OCI-LY7 (cell line): ENCODE measurements around the gene LDLRAP1. TPM values are rescaled to one million over a fixed set of nuclear protein-coding genes. Genes with fewer than 3 reads are reported as not detected.

ENCODE experiments used
- BruUV-seq: library from RNA; stranded (reverse); fragments of 400-500 nt; replicated peaks from 2 replicates; lab custom pipeline; 2021; lab: Mats Ljungman, UMichigan
- CTCF ChIA-PET: fragments of 300-600 bp; sonication (Branson Sonifier 250); formaldehyde crosslinking; loops from one replicate; lab custom pipeline; 2022; ENCODE audit warnings: antibody characterized with exemption; ENCODE audit not compliant: unreplicated experiment; lab: Charles Lee
- POLR2A ChIA-PET: fragments of 300-600 bp; sonication (Branson Sonifier 250); formaldehyde crosslinking; loops from one replicate; lab custom pipeline; 2022; ENCODE audit warnings: antibody characterized with exemption; lab: Charles Lee
- DNase-seq: peaks from one replicate; pipeline ENCODE4 v3.0.0-alpha.2; 2015; ENCODE audit warnings: low spot score
- H2AFZ ChIP-seq: fragments of 200-600 bp; sonication (generic), shearing (Covaris generic); 2 replicates; pipeline ENCODE4 v1.6.1; 2014; ENCODE audit warnings: mild to moderate bottlenecking, antibody characterized with exemption, low read length, moderate library complexity
- H3K27ac ChIP-seq: fragments of 200-600 bp; sonication (generic); 2 replicates; pipeline ENCODE4 v1.5.1; 2014; ENCODE audit warnings: mixed run types, low read depth, mild to moderate bottlenecking, moderate library complexity, low read length, inconsistent platforms; ENCODE audit not compliant: poor library complexity, severe bottlenecking
- H3K36me3 ChIP-seq: fragments of 200-600 bp; sonication (generic); 2 replicates; pipeline ENCODE4 v1.6.1; 2014; ENCODE audit warnings: mild to moderate bottlenecking, antibody characterized with exemption, low read length, moderate library complexity, mixed read lengths; ENCODE audit not compliant: insufficient read depth
- H3K4me1 ChIP-seq: fragments of 200-600 bp; sonication (generic); 2 replicates; pipeline ENCODE4 v1.5.1; 2014; ENCODE audit warnings: mild to moderate bottlenecking, low read length; ENCODE audit not compliant: insufficient read depth, poor library complexity, severe bottlenecking
- H3K4me2 ChIP-seq: fragments of 200-600 bp; sonication (generic); 2 replicates; pipeline ENCODE4 v1.6.1; 2014; ENCODE audit warnings: mild to moderate bottlenecking, low read length
- H3K4me3 ChIP-seq: fragments of 200-600 bp; sonication (generic); 2 replicates; pipeline ENCODE4 v1.5.1; 2014; ENCODE audit warnings: mild to moderate bottlenecking, low read depth, low read length; ENCODE audit not compliant: poor library complexity, severe bottlenecking
- H3K79me2 ChIP-seq: fragments of 200-600 bp; sonication (generic); 2 replicates; pipeline ENCODE4 v1.6.1; 2016; ENCODE audit warnings: low read depth, mild to moderate bottlenecking, low read length, moderate library complexity, mixed read lengths; ENCODE audit not compliant: insufficient read depth
- H3K9me2 ChIP-seq: fragments of 200-600 bp; sonication (generic); 2 replicates; pipeline ENCODE4 v1.6.1; 2016; ENCODE audit warnings: mild to moderate bottlenecking, low read length, mixed read lengths; ENCODE audit not compliant: insufficient read depth
- H3K9me3 ChIP-seq: fragments of 200-600 bp; sonication (generic); 2 replicates; pipeline ENCODE4 v1.6.1; 2014; ENCODE audit warnings: mild to moderate bottlenecking, mixed run types, low read length, mixed read lengths
- H4K20me1 ChIP-seq: fragments of 200-600 bp; sonication (generic); 2 replicates; pipeline ENCODE4 v1.6.1; 2014; ENCODE audit warnings: mild to moderate bottlenecking, antibody characterized with exemption, low read length, moderate library complexity, mixed read lengths; ENCODE audit not compliant: insufficient read depth
- CTCF ChIP-seq: fragments of 200-600 bp; sonication (generic); conservative IDR thresholded peaks from 2 replicates; pipeline ENCODE4 v1.5.1; 2014; ENCODE audit warnings: mild to moderate bottlenecking, antibody characterized with exemption, low read length, moderate library complexity, mixed read lengths
- EZH2phosphoT487 ChIP-seq: fragments of 200-600 bp; sonication (generic); IDR thresholded peaks from 2 replicates; pipeline ENCODE4 v1.6.1; 2018; ENCODE audit warnings: low read depth, borderline replicate concordance, mild to moderate bottlenecking, mixed run types, antibody characterized with exemption, low read length, moderate library complexity, mixed read lengths
- intact Hi-C: fragments of 100-400 bp; cut with micrococcal nuclease; formaldehyde crosslinking; loops from one replicate; pipeline ENCODE4 v1.10.0; 2022; ENCODE audit not compliant: unreplicated experiment
- total RNA-seq, 2 experiments: library from RNA; depleted of rRNA in 1 of 2; stranded (reverse); fragments of >200 nt in 1 of 2; shearing (Covaris generic) in 1 of 2; gene quantifications; 2 replicates each; pipeline ENCODE4 v1.2.3, GENCODE V29; 2014 to 2022

The LDLRAP1 gene
- total RNA-seq, 2 experiments from 2014 or later: 14.9 to 36.2 TPM

GRCh38 chr1:25616987-25617624, 73.7 kb downstream of the LDLRAP1 start:
- POLR2A ChIA-PET: no interaction called here
- H2AFZ ChIP-seq: peak overlapping the region; percentile 56; the same call in 1 of the 2 replicates
- H3K27ac ChIP-seq: no peak overlapping the region
- H4K20me1 ChIP-seq: no peaks in the 10 kb centered on the region
- TF ChIP-seq EZH2phosphoT487 (no peak), CTCF (no peak)
- H3K9me3 ChIP-seq: no peaks in the 10 kb centered on the region
- H3K9me2 ChIP-seq: no peaks in the 10 kb centered on the region
- peak overlapping the region; percentile 96 for H3K4me2 ChIP-seq
- H3K4me3 ChIP-seq: peak overlapping the region; percentile 89
- no peaks in the 10 kb centered on the region for H3K79me2 ChIP-seq
- H3K36me3 ChIP-seq: no peaks in the 10 kb centered on the region
- H3K4me1 ChIP-seq: peaks cover 52% of the 10 kb centered on the region
- CTCF ChIA-PET: interaction anchor here (0.6 kb wide), 1 partner anchor 1245 kb away, joined by 5 read pairs; no protein-coding TSS in a partner anchor
- intact Hi-C loops: loop anchor here (2.0 to 5.0 kb wide), 4 partner anchors 55 to 195 kb away; no protein-coding TSS in a partner anchor
- peak; percentile 51 for DNase-seq
- no TSS peak for BruUV-seq

- BruUV-seq: no TSS peak
- Histone ChIP-seq H2AFZ (no peak overlapping the region; the same call in 1 of the 2 replicates), H3K9me3 (no peaks in the 10 kb centered on the region), H3K4me1 (peaks cover 52% of the 10 kb centered on the region), H3K79me2 (no peaks in the 10 kb centered on the region), H3K36me3 (no peaks in the 10 kb centered on the region), H3K9me2 (no peaks in the 10 kb centered on the region), H3K27ac (no peak overlapping the region), H4K20me1 (no peaks in the 10 kb centered on the region), H3K4me2 (peak overlapping the region; percentile 96), H3K4me3 (peak overlapping the region; percentile 89)
- DNase-seq: no peak
- intact Hi-C loops: loop anchor here (2.0 to 5.0 kb wide), 5 partner anchors 56 to 194 kb away; no protein-coding TSS in a partner anchor
- CTCF ChIA-PET: no interaction called here
- POLR2A ChIA-PET: no interaction called here
- TF ChIP-seq CTCF (no peak), EZH2phosphoT487 (no peak)
Measured at GRCh38 chr1:25617625-25618432, 74.4 kb downstream of the LDLRAP1 start.
